Endothelial cell (in vitro differentiated cells): Measurements from ENCODE around the gene SMAD6. TPM values are rescaled to one million over a fixed set of nuclear protein-coding genes. Genes with fewer than 3 reads are reported as not detected.

Experiments
- DNase-seq: peaks from one replicate; pipeline ENCODE4 v3.0.0; 2021; ENCODE audit warnings: low spot score
- H3K27ac Mint-ChIP-seq: one replicate; pipeline ENCODE4 v1.8.0; 2021; ENCODE audit warnings: mixed read lengths, inconsistent platforms; ENCODE audit not compliant: unreplicated experiment
- H3K27me3 Mint-ChIP-seq: one replicate; pipeline ENCODE4 v1.8.0; 2021; ENCODE audit warnings: mild to moderate bottlenecking, moderate library complexity, mixed read lengths, inconsistent platforms; ENCODE audit not compliant: unreplicated experiment
- H3K36me3 Mint-ChIP-seq: one replicate; pipeline ENCODE4 v1.8.0; 2021; ENCODE audit warnings: mild to moderate bottlenecking, low read depth, mixed read lengths, inconsistent platforms; ENCODE audit not compliant: unreplicated experiment
- H3K4me1 Mint-ChIP-seq: one replicate; pipeline ENCODE4 v1.8.0; 2021; ENCODE audit warnings: mild to moderate bottlenecking, mixed read lengths, inconsistent platforms; ENCODE audit not compliant: unreplicated experiment
- H3K4me3 Mint-ChIP-seq: one replicate; pipeline ENCODE4 v1.8.0; 2021; ENCODE audit warnings: mild to moderate bottlenecking, mixed read lengths, inconsistent platforms; ENCODE audit not compliant: unreplicated experiment
- H3K9me3 Mint-ChIP-seq: one replicate; pipeline ENCODE4 v1.8.0; 2021; ENCODE audit warnings: mixed read lengths, inconsistent platforms; ENCODE audit not compliant: unreplicated experiment
- total RNA-seq: library from RNA; stranded (reverse); fragmentation: NEBNext Ultra II Directional; extraction: Animal tissue kit (Norgen Biotek cat#: 25700); gene quantifications from one replicate; pipeline ENCODE4 v1.2.1, GENCODE V29; 2021; ENCODE audit not compliant: unreplicated experiment
- TF ChIP-seq, protein P1 (sequence below): fragments of 200-600 bp; sonication (generic); IDR thresholded peaks from one replicate; pipeline ENCODE4 v1.5.0; 2021; ENCODE audit warnings: antibody characterized with exemption; ENCODE audit not compliant: unreplicated experiment

The SMAD6 gene
- total RNA-seq, 1 donor from 2014 or later = 21.3 TPM

DNA sequence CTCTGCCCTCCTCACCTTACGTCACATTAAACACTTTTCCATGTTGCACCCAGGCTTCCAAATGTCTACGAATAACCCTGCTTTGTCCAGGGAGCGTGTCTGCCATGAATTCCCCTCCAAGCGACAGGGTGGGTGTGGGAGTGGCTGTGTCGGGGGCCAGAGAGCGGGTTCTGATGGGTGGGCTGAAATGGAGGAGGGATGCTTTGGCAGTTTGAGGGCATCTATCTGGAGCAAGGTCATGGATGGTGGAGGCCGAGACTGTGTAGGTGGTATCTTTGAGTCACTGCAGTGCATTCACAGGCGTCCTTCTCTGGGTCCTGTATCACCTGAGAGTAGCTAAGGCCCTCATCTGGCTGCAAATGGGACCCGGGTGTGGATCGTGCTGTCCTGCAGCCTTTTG is 36.6 kb downstream of the SMAD6 start:
- peaks cover 17% of the 10 kb centered on the region for H3K4me1 Mint-ChIP-seq
- peaks cover 1% of the 10 kb centered on the region for H3K27me3 Mint-ChIP-seq
- H3K4me3 Mint-ChIP-seq = no peak overlapping the region
- no peak overlapping the region for H3K27ac Mint-ChIP-seq
- TF ChIP-seq, protein P1, sequence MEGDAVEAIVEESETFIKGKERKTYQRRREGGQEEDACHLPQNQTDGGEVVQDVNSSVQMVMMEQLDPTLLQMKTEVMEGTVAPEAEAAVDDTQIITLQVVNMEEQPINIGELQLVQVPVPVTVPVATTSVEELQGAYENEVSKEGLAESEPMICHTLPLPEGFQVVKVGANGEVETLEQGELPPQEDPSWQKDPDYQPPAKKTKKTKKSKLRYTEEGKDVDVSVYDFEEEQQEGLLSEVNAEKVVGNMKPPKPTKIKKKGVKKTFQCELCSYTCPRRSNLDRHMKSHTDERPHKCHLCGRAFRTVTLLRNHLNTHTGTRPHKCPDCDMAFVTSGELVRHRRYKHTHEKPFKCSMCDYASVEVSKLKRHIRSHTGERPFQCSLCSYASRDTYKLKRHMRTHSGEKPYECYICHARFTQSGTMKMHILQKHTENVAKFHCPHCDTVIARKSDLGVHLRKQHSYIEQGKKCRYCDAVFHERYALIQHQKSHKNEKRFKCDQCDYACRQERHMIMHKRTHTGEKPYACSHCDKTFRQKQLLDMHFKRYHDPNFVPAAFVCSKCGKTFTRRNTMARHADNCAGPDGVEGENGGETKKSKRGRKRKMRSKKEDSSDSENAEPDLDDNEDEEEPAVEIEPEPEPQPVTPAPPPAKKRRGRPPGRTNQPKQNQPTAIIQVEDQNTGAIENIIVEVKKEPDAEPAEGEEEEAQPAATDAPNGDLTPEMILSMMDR = no peak
- no peaks in the 10 kb centered on the region for H3K9me3 Mint-ChIP-seq
- no peak for DNase-seq
- H3K36me3 Mint-ChIP-seq = no peaks in the 10 kb centered on the region

DNA sequence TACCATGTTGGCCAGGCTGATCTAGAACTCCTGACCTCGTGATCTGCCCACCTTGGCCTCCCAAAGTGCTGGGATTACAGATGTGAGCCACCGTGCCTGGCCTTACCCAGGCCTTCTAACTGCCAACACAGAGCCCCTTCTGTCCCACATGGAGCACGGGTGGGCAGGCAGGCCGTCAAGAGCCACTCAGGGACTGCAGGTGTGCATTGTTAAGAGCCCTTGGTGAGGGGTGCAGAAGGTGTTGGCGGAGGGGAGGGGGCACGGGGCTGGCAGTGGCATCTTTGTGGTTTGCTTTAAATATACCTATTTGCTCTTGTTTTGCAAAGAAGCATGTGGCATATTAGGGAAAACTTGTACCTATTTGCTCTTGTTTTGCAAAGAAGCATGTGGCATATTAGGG is 37.3 kb downstream of the SMAD6 start:
- no peak for DNase-seq
- Mint-ChIP-seq H3K9me3 (no peaks in the 10 kb centered on the region), H3K36me3 (no peaks in the 10 kb centered on the region), H3K4me1 (peaks cover 24% of the 10 kb centered on the region), H3K27me3 (peaks cover 1% of the 10 kb centered on the region), H3K27ac (no peak overlapping the region), H3K4me3 (no peak overlapping the region)
- TF ChIP-seq, protein P1 = no peak

DNA sequence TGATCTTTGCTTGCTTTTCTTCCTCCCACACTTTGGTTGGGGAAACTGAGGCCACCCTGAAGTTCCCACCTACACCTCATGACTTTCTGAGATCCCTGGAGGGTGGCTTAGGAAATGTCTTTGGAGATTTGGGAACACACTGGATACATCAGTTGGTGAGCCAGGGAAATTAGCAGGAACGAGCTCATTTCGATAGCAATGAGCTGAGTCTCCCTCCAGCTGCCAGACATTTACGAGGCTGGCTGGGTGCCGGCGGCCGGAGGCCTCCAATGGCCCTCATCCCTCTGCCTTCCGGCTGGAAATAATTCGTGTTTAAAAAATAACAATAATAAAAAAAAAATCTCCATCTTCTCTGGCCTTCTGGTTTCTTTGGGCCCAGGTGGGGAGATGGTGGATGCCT is 38.8 kb downstream of the SMAD6 start:
- H3K4me3 Mint-ChIP-seq = no peak overlapping the region
- TF ChIP-seq, protein P1 = no peak
- H3K36me3 Mint-ChIP-seq = peaks cover 3% of the 10 kb centered on the region
- H3K27ac Mint-ChIP-seq = peak overlapping the region; percentile 18
- H3K4me1 Mint-ChIP-seq = peaks cover 28% of the 10 kb centered on the region
- H3K9me3 Mint-ChIP-seq = no peaks in the 10 kb centered on the region
- peaks cover 4% of the 10 kb centered on the region for H3K27me3 Mint-ChIP-seq
- no peak for DNase-seq

DNA sequence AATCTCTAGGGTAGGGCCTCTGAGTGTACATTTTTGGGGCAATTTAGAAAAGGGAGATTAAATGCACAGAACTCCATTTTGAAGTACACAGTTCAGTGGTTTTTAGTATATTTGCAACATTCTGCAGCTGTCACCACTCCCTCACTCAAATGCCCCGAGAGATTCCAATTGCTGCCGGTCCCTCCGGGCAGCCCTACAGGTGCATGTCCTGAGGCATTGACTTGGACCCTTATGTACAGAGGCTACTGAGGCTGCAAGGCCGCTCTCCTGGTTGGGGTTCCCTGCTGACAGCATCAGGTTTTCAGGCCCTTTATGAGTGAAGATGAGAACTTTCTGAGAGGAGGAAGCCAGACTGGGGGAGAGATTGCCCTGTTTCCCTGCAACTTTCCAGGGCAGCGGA is 39.6 kb downstream of the SMAD6 start:
- no peak overlapping the region for H3K27ac Mint-ChIP-seq
- H3K4me1 Mint-ChIP-seq = peaks cover 36% of the 10 kb centered on the region
- peaks cover 3% of the 10 kb centered on the region for H3K36me3 Mint-ChIP-seq
- TF ChIP-seq, protein P1 = no peak
- no peak for DNase-seq
- H3K27me3 Mint-ChIP-seq = peaks cover 6% of the 10 kb centered on the region
- no peak overlapping the region for H3K4me3 Mint-ChIP-seq
- H3K9me3 Mint-ChIP-seq = no peaks in the 10 kb centered on the region

DNA sequence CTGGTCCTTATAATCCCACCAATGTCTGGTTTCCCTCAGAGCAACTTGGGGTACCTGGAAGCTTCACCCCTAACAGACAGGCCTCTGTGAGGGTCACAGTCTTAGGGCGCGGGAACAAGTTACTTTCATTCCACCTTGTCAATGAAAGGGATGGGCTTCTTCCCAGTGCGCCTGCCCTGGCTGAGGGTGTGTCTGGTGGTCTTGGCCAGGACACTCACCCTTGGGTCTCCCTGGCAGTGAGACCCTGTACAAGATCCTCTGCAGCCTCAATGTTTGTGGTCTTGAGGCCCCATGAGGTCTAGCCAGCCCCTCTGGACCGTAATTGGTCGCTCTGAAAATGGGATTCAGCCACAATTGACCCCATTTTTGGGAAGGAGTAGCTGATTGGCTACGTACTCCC is 40.2 kb downstream of the SMAD6 start:
- no peak for DNase-seq
- Mint-ChIP-seq H3K9me3 (no peaks in the 10 kb centered on the region), H3K27ac (no peak overlapping the region), H3K4me3 (no peak overlapping the region), H3K27me3 (peaks cover 6% of the 10 kb centered on the region), H3K36me3 (peaks cover 3% of the 10 kb centered on the region), H3K4me1 (peaks cover 41% of the 10 kb centered on the region)
- TF ChIP-seq, protein P1 = no peak
